Liver (tissue), 3 donors: ENCODE results near the gene DNAJC11.

Experiments used
- ATF3 ChIP-seq: IDR thresholded peaks from 2 replicates; pipeline ENCODE4 v1.6.1; 2016; ENCODE audit warnings: antibody characterized with exemption
- EGR1 ChIP-seq, 2 donors: IDR thresholded peaks; 2 replicates each; pipeline ENCODE4 v1.6.1; 2016 to 2018; ENCODE audit warnings: antibody characterized with exemption in 2 of 2, low read depth in 2 of 2
- FOXA2 ChIP-seq: IDR thresholded peaks from 2 replicates; pipeline ENCODE4 v1.6.1; 2016; ENCODE audit warnings: antibody characterized with exemption
- JUND ChIP-seq, 2 donors: IDR thresholded peaks; 2 replicates each; pipeline ENCODE4 v1.6.1; 2016; ENCODE audit warnings: antibody characterized with exemption in 2 of 2
- MAX ChIP-seq: IDR thresholded peaks from 2 replicates; pipeline ENCODE4 v1.6.1; 2016; ENCODE audit warnings: antibody characterized with exemption
- NR2F2 ChIP-seq: IDR thresholded peaks from 2 replicates; pipeline ENCODE4 v1.6.1; 2016; ENCODE audit warnings: antibody characterized with exemption
- RAD21 ChIP-seq, 2 donors: IDR thresholded peaks; 2 replicates each; pipeline ENCODE4 v1.6.1; 2016; ENCODE audit warnings: antibody characterized with exemption in 2 of 2, mild to moderate bottlenecking in 2 of 2
- REST ChIP-seq: IDR thresholded peaks from 2 replicates; pipeline ENCODE4 v1.6.1; 2016; ENCODE audit warnings: antibody characterized with exemption, mild to moderate bottlenecking
- SP1 ChIP-seq: IDR thresholded peaks from 2 replicates; pipeline ENCODE4 v1.6.1; 2018; ENCODE audit warnings: antibody characterized with exemption, mild to moderate bottlenecking
- YY1 ChIP-seq: IDR thresholded peaks from 2 replicates; pipeline ENCODE4 v1.6.1; 2016; ENCODE audit warnings: antibody characterized with exemption, mild to moderate bottlenecking
- TF ChIP-seq, protein P1 (sequence below): fragments of 150-350 bp; IDR thresholded peaks from 2 replicates; pipeline ENCODE4 v1.5.1; 2017; ENCODE audit warnings: improper control_type of control experiment, low read depth, low read length; ENCODE audit not compliant: missing input control
- donor health status: healthy.
- donor health status: healthy.

DNA sequence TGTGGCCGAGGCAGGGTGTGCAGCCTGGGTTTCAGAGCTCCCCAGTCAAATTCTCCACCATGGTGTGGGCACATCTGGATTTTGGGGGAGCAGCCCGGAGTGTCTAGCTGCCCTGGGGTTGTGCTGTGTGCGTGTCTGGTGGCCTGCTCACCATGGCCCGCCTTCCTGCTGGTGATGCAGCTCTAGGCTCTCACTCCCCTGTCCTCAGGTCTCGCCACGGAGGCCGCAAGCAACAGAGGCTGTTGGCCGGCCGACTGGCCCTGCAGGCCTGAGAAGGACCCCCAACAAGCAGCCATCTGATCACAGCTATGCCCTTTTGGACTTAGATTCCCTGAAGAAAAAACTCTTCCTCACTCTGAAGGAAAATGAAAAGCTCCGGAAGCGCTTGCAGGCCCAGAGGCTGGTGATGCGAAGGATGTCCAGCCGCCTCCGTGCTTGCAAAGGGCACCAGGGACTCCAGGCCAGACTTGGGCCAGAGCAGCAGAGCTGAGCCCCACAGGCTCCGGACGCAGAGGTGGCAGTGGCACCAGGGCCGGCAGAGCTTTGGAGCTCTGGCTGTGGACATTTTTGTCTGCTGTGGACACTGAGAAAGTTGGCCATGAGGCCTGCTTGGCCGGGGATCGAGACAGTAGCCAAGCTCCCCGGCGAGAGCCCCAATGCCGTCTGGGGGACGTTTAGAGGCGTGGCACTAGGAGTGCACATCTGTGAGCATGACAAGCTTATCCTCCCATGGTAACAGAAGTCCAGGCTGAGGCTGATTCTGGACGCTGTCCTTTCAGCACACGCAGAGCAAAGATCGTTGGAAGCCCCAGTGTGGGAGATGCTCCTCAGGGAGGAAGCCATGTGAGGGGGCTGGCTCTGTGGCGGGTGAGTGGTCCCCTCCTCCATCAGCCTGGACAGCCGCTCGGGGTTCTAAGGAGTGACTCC lies 68.8 kb downstream of the DNAJC11 start:
- TF ChIP-seq FOXA2 (no peak), SP1 (no peak), ATF3 (no peak), RAD21 (IDR thresholded peaks at IDR 0.05) (no peak), REST (no peak), YY1 (no peak), EGR1 (IDR thresholded peaks at IDR 0.05; ENCODE audit: low read depth in 2 of 2) (no peak), MAX (no peak), NR2F2 (no peak), JUND (IDR thresholded peaks at IDR 0.05) (no peak)
- TF ChIP-seq, protein P1, sequence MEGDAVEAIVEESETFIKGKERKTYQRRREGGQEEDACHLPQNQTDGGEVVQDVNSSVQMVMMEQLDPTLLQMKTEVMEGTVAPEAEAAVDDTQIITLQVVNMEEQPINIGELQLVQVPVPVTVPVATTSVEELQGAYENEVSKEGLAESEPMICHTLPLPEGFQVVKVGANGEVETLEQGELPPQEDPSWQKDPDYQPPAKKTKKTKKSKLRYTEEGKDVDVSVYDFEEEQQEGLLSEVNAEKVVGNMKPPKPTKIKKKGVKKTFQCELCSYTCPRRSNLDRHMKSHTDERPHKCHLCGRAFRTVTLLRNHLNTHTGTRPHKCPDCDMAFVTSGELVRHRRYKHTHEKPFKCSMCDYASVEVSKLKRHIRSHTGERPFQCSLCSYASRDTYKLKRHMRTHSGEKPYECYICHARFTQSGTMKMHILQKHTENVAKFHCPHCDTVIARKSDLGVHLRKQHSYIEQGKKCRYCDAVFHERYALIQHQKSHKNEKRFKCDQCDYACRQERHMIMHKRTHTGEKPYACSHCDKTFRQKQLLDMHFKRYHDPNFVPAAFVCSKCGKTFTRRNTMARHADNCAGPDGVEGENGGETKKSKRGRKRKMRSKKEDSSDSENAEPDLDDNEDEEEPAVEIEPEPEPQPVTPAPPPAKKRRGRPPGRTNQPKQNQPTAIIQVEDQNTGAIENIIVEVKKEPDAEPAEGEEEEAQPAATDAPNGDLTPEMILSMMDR: no peak
